GM12878 (cell line): ENCODE data around the gene MTAP. TPM values are rescaled to one million over a fixed set of nuclear protein-coding genes. Genes with fewer than 3 reads are reported as not detected.

Source experiments
- ATAC-seq: fragments of 200-7000 bp; cut with Tn5 transposase; 3 replicates; pipeline ENCODE4 v1.9.1; 2020; ENCODE audit warnings: mild to moderate bottlenecking, moderate library complexity
- BruUV-seq: library from RNA; stranded (reverse); fragments of 400-500 nt; replicated peaks from 2 replicates; lab custom pipeline; 2021; lab: Mats Ljungman, UMichigan
- CTCF ChIA-PET: fragments of 300-600 bp; sonication (Branson Sonifier 250); formaldehyde crosslinking; extraction: SDS; loops from one replicate; lab custom pipeline; 2021; ENCODE audit warnings: inconsistent platforms; lab: Yijun Ruan, JAX
- POLR2A ChIA-PET: fragments of 350-600 bp; formaldehyde crosslinking; extraction: SDS; loops from one replicate; lab custom pipeline; 2021; ENCODE audit warnings: inconsistent platforms; lab: Charles Lee
- RAD21 ChIA-PET: fragments of 300-600 bp; sonication (Branson Sonifier 250); formaldehyde crosslinking; loops from one replicate; lab custom pipeline; 2023; ENCODE audit warnings: antibody characterized with exemption; ENCODE audit not compliant: unreplicated experiment; lab: Charles Lee
- SMC1A ChIA-PET: fragments of 300-600 bp; sonication (Branson Sonifier 250); formaldehyde crosslinking; loops from one replicate; lab custom pipeline; 2023; ENCODE audit not compliant: unreplicated experiment, uncharacterized antibody; lab: Charles Lee
- DNase-seq: peaks from one replicate; pipeline ENCODE4 v3.0.0-alpha.2; 2011; ENCODE audit warnings: low read depth, low spot score
- FAIRE-seq: peaks from 3 replicates; lab custom pipeline; 2011; peaks lifted over from hg19 to GRCh38; lab: Jason Lieb, UNC
- H2AFZ ChIP-seq: 2 replicates; pipeline ENCODE4 v1.6.0; 2011; ENCODE audit warnings: low read depth, low read length, control low read depth; ENCODE audit not compliant: control insufficient read depth
- H3K27ac ChIP-seq: 2 replicates; pipeline ENCODE4 v1.5.1; 2011; ENCODE audit warnings: control low read depth; ENCODE audit not compliant: control insufficient read depth, insufficient read depth
- H3K27me3 ChIP-seq, 2 experiments: replicated peaks in 1 of 2; 2 replicates each; pipeline versions ENCODE4 v1.6.0 to v1.6.1; 2011; ENCODE audit warnings: low read length in 1 of 2; ENCODE audit not compliant: control insufficient read depth in 2 of 2, insufficient read depth in 2 of 2
- H3K36me3 ChIP-seq, 2 experiments: 2 replicates each; pipeline ENCODE4 v1.5.1; 2011; ENCODE audit warnings: low read length in 1 of 2; ENCODE audit not compliant: control insufficient read depth in 2 of 2, insufficient read depth in 2 of 2
- H3K4me1 ChIP-seq: 2 replicates; pipeline ENCODE4 v1.6.1; 2011; ENCODE audit warnings: mild to moderate bottlenecking, low read length, moderate library complexity, mixed read lengths; ENCODE audit not compliant: control insufficient read depth, insufficient read depth
- H3K4me2 ChIP-seq: 2 replicates; pipeline ENCODE4 v1.6.0; 2011; ENCODE audit warnings: control low read depth; ENCODE audit not compliant: control insufficient read depth, insufficient read depth
- H3K4me3 ChIP-seq: fragments of 200-600 bp; sonication (generic); 2 replicates; pipeline ENCODE4 v1.5.1; 2016
- H3K79me2 ChIP-seq: 2 replicates; pipeline ENCODE4 v1.6.0; 2011; ENCODE audit warnings: low read length; ENCODE audit not compliant: control insufficient read depth, insufficient read depth
- H3K9ac ChIP-seq: 2 replicates; pipeline ENCODE4 v1.8.0; 2011; ENCODE audit warnings: low read length, control low read depth, mixed read lengths; ENCODE audit not compliant: control insufficient read depth, insufficient read depth
- H3K9me3 ChIP-seq: replicated peaks from 3 replicates; pipeline ENCODE4 v1.5.1; 2011; ENCODE audit warnings: mild to moderate bottlenecking, low read length; ENCODE audit not compliant: control insufficient read depth, insufficient read depth
- H4K20me1 ChIP-seq: 2 replicates; pipeline ENCODE4 v1.6.0; 2011; ENCODE audit not compliant: control insufficient read depth, insufficient read depth
- BRCA1 ChIP-seq: IDR thresholded peaks from 2 replicates; pipeline ENCODE4 v1.6.1; 2011; ENCODE audit warnings: low read depth, low read length, improper control_type of control experiment
- DPF2 ChIP-seq: fragments of 450-650 bp; IDR thresholded peaks from 2 replicates; pipeline ENCODE4 v1.6.1; 2017; ENCODE audit warnings: mild to moderate bottlenecking
- HDAC6 ChIP-seq: fragments of 200-600 bp; sonication (generic); IDR thresholded peaks from one replicate; pipeline ENCODE4 v1.8.0; 2017; ENCODE audit warnings: antibody characterized with exemption; ENCODE audit not compliant: unreplicated experiment
- IKZF2 ChIP-seq, 2 experiments: fragments of 450-650 bp; IDR thresholded peaks; 2 replicates each; pipeline ENCODE4 v1.6.1; 2017; ENCODE audit warnings: mild to moderate bottlenecking in 2 of 2, moderate library complexity in 2 of 2
- POLR2A ChIP-seq: IDR thresholded peaks from 2 replicates; pipeline ENCODE4 v1.6.1; 2011; ENCODE audit warnings: low read depth, mild to moderate bottlenecking, low read length
- POU2F2 ChIP-seq: IDR thresholded peaks from 3 replicates; pipeline ENCODE4 v1.6.1; 2011; ENCODE audit warnings: low read depth, mild to moderate bottlenecking, low read length, borderline replicate concordance
- RELB ChIP-seq: fragments of 450-650 bp; IDR thresholded peaks from 2 replicates; pipeline ENCODE4 v1.6.1; 2017; ENCODE audit warnings: low read depth, mild to moderate bottlenecking, moderate library complexity
- SREBF1 ChIP-seq: IDR thresholded peaks from 2 replicates; pipeline ENCODE4 v1.6.1; 2012; ENCODE audit warnings: mild to moderate bottlenecking, low read length
- WRNIP1 ChIP-seq: IDR thresholded peaks from 2 replicates; pipeline ENCODE4 v1.6.1; 2011; ENCODE audit warnings: low read depth, low read length, improper control_type of control experiment, borderline replicate concordance
- WGBS: methylation state at CpG from one replicate; pipeline ENCODE4 v1.1.6; 2016; ENCODE audit warnings: low lambda C conversion rate; ENCODE audit not compliant: insufficient replicate concordance, insufficient coverage; ENCODE audit errors: missing lambda C conversion rate; 5-methylcytosine and 5-hydroxymethylcytosine counted together
- in situ Hi-C: fragments of 300-500 bp; cut with MboI; formaldehyde crosslinking; loops from 9 replicates; pipeline ENCODE4 v1.14.3; 2018; ENCODE audit warnings: mixed read lengths
- intact Hi-C: fragments of 100-400 bp; cut with micrococcal nuclease; formaldehyde crosslinking; loops from one replicate; pipeline ENCODE4 v1.14.2; 2022; ENCODE audit not compliant: unreplicated experiment
- polyA plus RNA-seq, 11 experiments: library from polyadenylated mRNA; depleted of rRNA in 4 of 11; unstranded in 6 of 11; stranded (reverse) in 5 of 11; fragments of >200 nt; fragmentation: Nextera tagmentation in 4 of 11; fragmentation: Illumina TruSeq in 1 of 11; extraction: Ambion mirVana in 4 of 11; extraction: Trizol in 1 of 11; gene quantifications; 1 replicate in 1 of 11; 2 replicates in 10 of 11; pipeline versions ENCODE4 v1.2.1 to v1.2.3, GENCODE V29; 2011 to 2016; ENCODE audit warnings: inconsistent platforms in 2 of 11, missing spikeins in 2 of 11, low read depth in 1 of 11
- total RNA-seq, 4 experiments: library from RNA; depleted of rRNA in 3 of 4; stranded (reverse); fragments of >200 nt in 3 of 4; fragmentation: Illumina TruSeq in 1 of 4; extraction: Trizol in 1 of 4; gene quantifications; 2 replicates each; pipeline versions ENCODE4 v1.2.1 to v1.2.3, GENCODE V29; 2013 to 2021

MTAP gene
- total and polyA plus RNA-seq, 10 of the 15 experiments (the other 5 are each of a cell fraction or from before 2014, with no cell fraction given), result 16.4 to 29.9 (median 22.6) TPM

- POLR2A ChIA-PET, result no interaction called here
- DNase-seq (no peak), ATAC-seq (peak; percentile 36), FAIRE-seq (no peak)
- H3K4me3 ChIP-seq, result peak overlapping the region; percentile 84
- RAD21 ChIA-PET, result interaction anchor here (0.6 to 1.3 kb wide), 2 partner anchors 10 to 12 kb away, joined by 3 to 4 read pairs; no protein-coding TSS in a partner anchor
- BruUV-seq, result TSS peak; percentile 53
- CTCF ChIA-PET, result interaction anchor here (1.0 to 3.3 kb wide), 3 partner anchors 11 to 336 kb away, joined by 3 to 15 read pairs (median 6); no protein-coding TSS in a partner anchor
- peaks cover 40% of the 10 kb centered on the region for H3K79me2 ChIP-seq
- SMC1A ChIA-PET, result interaction anchor here (0.8 kb wide), 1 partner anchor 51 kb away, joined by 3 read pairs; no protein-coding TSS in a partner anchor
- H3K4me1 ChIP-seq, result peaks cover 18% of the 10 kb centered on the region
- 18% methylated on average over 37 of the region's 37 CpGs for WGBS
- H3K27ac ChIP-seq, result peak overlapping the region; percentile 65
- H3K9me3 ChIP-seq, result no peaks in the 10 kb centered on the region
- H3K27me3 ChIP-seq, result peaks cover 0 to 10% of the 10 kb centered on the region in 2 experiments; a peak in 2 of 4 replicates
- peak overlapping the region; percentile 73 for H3K9ac ChIP-seq
- H3K4me2 ChIP-seq, result peak overlapping the region; percentile 98
- H4K20me1 ChIP-seq, result no peaks in the 10 kb centered on the region
- peak overlapping the region; percentile 95 for H2AFZ ChIP-seq
- in situ Hi-C loops (no loop called here), intact Hi-C loops (no loop called here)
- peaks cover 0 to 8% of the 10 kb centered on the region in 2 experiments; a peak in 1 of 4 replicates for H3K36me3 ChIP-seq
- no peak for TF ChIP-seq HDAC6
- TF ChIP-seq IKZF2 (IDR thresholded peaks at IDR 0.05), result 0 out of 4 replicates have a peak, but pooled peaks of 1 of the 2 experiments have one; percentile 10
- TF ChIP-seq POU2F2, result no peak
- TF ChIP-seq SREBF1, result no peak
- TF ChIP-seq BRCA1, result 0 out of 2 replicates have a peak, but pooled peaks have one; percentile 15
- no peak for TF ChIP-seq DPF2
- TF ChIP-seq POLR2A, result no peak
- peak; percentile 14; the same call in 1 of the 2 replicates for TF ChIP-seq RELB
- TF ChIP-seq WRNIP1, result no peak
Measured at GRCh38 chr9:21801683-21802417, 586 bp upstream of the MTAP start.
